HFF-Myc (cell line): Measurements from ENCODE around the gene PVRIG.
"Not testable (repeated sequence)": the region's sequence is repeated elsewhere in the genome, so short reads cannot be mapped to it uniquely, and the experiment has no call there.

ENCODE experiments used
- DNase-seq: peaks from one replicate; pipeline ENCODE4 v3.0.0-alpha.2; 2011; ENCODE audit warnings: low read depth; ENCODE audit errors: extremely low read depth
- H3K4me3 ChIP-seq: replicated peaks from 2 replicates; pipeline ENCODE4 v1.5.1; 2011; ENCODE audit warnings: low read depth, mild to moderate bottlenecking, control low read depth, low read length
- CTCF ChIP-seq: IDR thresholded peaks from 2 replicates; pipeline ENCODE4 v1.5.1; 2012; ENCODE audit warnings: mild to moderate bottlenecking, low read depth, low read length, control low read depth; ENCODE audit errors: missing control alignments

Gene PVRIG

GRCh38 chr7:100219801-100220585 is at the start of gene PVRIG:
Gene PVRIG (plus strand): TSS chr7:100219949. CDS start chr7:100219971, 22 bp downstream.
- not testable (repeated sequence) for DNase-seq, H3K4me3 ChIP-seq

- no peak for TF ChIP-seq CTCF
- no peak overlapping the region for H3K4me3 ChIP-seq
- DNase-seq, result no peak
These were observed 49.5 kb upstream of the PVRIG start for GRCh38 chr7:100170101-100170897.

- H3K4me3 ChIP-seq, result no peak overlapping the region
- no peak for DNase-seq
- TF ChIP-seq CTCF, result no peak
These were observed 48.6 kb upstream of the PVRIG start for GRCh38 chr7:100171087-100171681.

- H3K4me3 ChIP-seq, result no peak overlapping the region
- no peak for TF ChIP-seq CTCF
- DNase-seq, result no peak
These were observed 47.9 kb upstream of the PVRIG start for GRCh38 chr7:100171840-100172239.

- H3K4me3 ChIP-seq, result no peak overlapping the region
- no peak for TF ChIP-seq CTCF
- DNase-seq, result no peak
These were observed 45.8 kb upstream of the PVRIG start for GRCh38 chr7:100173806-100174495.

- DNase-seq, result no peak
- TF ChIP-seq CTCF, result no peak
These were observed 45.2 kb upstream of the PVRIG start for GRCh38 chr7:100174582-100174981.

More at GRCh38 chr7:100174582-100174981, 45.2 kb upstream of the PVRIG start:
- no peak overlapping the region for H3K4me3 ChIP-seq
